NOMO-1 treated with DMSO at 0.1 percent for 48 hours (cell line): ENCODE measurements around the gene GALNTL6.

ENCODE experiments used
- DNase-seq: peaks from one replicate; lab custom pipeline; 2025; ENCODE audit not compliant: unreplicated experiment; lab: John Stamatoyannopoulos, UW

The GALNTL6 gene

DNA sequence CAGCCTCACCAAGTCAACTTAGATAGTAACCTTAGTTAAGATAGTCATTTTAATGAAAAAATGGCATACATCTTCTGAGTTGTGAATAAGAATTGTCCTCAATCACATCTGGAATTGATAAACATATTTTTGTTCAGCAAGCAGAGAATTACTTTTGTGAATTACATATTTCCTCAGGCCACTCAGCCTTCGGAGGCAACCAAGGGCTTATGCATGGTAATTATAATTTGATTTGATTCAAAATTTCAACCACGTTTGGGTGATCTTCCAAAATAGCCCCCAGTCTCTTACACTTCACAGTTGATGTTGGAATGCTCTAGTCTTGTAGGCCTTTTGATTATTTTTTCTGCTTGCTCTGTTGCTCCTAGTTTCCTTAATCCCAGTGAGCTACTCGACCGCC lies 63.4 kb downstream of the GALNTL6 start:
- no peak for DNase-seq

DNA sequence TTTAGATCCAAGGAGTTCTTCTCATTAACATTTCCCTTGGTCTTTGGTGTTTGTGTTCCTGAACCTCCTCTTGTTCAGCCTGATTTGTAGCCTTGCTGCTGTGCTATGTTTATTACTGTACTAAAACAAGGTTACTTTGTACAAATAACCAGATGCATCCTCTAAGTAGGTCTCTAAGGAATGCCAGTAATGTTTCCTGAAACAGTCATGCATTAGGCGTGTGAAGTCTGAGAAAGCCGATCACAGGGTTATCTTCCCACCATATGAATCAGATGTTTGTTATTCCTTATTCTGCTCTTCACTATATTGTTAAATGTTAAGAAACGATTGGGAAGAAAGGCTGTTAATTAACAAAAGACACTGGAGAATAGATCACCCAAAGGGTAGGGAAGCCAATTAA lies 66.9 kb downstream of the GALNTL6 start:
- DNase-seq: no peak

DNA sequence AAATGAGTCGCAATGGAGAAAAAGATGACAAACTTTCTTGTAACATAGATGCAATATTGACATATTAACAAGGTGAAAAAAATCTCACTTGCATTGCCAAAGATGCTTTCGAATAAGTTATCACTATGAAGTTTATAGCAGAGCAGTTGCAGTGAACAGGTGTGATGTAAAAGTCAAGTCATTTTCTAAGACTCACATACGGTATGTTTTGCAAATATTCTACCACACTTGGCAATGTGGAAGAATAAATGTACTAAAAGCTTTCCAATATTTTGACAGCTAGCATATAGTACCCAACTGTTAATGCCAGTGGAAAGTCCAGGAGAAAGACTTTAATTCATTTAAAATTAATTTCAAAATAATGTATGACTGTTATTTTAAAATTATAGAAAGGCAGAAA lies 76.5 kb downstream of the GALNTL6 start:
- no peak for DNase-seq

DNA sequence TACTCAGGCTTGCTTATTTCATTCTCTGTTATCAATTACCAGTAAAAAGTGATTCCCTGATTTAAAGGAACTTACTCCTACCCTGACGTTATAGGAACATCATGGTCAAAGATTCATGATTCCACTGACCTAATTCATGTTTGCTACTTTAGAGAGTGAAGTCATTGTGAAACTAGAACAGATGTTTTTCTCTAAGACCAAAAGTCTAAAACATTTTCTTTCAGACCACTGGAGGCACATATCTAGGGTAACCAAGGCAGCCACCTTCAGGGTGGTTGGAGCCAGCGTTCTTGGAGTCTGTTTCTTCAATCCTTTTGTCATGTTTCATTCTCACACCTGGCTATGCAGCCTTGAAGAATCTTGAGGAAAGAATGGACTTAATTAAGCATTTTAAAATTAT lies 77.8 kb downstream of the GALNTL6 start:
- no peak for DNase-seq

DNA sequence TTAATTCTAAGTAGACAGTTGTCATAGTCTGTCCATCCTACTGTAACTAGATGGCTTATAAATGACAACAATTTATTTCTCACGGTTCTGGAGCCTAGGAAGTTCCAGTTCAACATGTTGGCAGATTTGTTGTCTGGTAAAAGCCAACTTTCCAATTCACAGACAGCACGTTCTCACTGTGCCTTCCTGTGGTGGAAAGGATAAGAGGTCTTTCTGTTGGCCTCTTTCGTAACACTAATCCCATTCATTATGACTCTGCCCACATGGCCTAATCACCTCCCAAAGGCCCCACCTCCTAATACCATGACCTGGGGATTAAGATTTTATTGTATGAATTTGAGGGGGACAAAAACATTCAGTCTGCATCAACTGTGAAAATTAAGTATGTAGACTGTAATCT lies 83.2 kb downstream of the GALNTL6 start:
- DNase-seq: no peak

DNA sequence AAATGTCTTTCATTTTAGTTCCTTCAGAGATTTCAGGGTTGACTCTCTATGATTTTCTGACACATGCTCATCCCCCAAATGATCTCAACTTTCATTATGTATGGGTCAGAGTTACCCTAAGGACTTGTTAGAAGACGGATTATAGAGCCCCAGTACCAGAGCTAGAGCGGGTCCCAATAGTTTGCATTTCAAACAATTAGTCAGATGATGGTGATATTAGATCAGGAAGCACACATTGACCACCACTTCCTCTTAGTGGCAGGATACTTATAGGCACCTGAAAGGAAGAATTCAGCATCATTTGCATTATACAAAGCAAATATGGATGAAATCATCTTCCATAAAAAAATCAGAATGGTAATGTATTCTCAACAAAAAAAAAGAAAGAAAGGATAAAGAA lies 106.1 kb downstream of the GALNTL6 start:
- no peak for DNase-seq

DNA sequence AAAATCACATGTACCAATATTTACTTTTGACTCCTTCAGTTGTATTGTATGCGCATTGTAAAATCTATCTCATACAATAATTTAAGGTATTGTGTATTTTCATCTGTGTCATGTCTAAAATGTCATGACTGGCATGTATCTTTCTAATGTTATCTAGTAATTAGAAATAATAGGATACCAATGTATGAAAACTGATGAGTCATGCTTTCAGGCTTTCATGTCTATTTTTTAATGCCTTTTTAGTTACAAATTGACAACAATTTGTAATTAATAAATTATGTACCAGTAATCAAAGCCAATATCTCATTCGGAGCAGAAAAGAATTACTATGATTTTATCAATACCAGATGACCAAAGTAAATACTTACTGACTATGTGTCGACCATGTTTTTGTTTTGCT lies 107.7 kb downstream of the GALNTL6 start:
- DNase-seq: no peak

DNA sequence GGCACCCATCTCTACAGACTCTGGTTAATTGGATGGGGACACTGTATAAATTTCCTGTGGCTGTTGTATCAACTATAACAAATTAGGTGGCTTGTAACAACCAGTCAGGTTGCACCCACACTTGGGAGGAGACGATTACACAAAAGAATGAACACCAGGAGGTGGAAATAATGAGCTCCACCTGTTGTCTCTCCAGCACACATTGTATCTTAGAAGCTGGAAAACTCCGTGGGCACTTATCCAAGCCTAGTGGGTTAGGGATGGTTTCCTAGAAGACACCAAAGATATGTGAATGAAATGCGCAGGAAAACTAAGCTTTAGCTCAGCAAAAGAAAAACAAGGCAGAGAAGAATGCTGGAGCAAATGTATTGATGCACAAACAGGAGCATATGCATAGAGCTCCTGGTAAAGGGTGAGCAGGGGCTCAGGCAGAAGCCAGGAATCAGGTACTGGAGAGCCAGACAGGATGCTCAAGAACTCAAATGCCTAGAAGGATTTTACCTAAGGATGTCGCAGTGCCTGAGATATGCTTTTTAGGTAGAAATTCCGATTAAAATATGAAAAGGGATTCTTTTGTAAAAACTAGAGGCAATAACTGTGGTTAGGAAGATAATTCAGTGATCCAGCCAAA lies 111.7 kb downstream of the GALNTL6 start:
- no peak for DNase-seq

DNA sequence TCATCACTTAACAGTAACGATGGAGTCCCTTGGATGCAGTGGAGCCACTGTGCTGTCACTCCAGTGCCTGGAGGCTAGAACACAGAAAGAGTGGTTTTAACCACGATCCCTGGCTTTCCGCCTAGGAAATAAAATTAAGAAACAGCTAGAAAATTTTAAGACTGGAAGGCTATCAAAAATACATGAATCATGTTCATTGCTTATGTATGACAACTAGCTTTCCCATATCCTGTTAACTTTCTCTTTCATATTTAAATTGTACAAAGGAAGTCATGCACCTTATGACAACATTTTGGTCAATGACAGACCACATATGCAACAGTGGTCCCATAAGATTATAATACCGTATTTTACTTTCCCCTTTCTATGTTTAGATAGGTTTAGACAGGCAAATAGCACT lies 115.1 kb downstream of the GALNTL6 start:
- DNase-seq: no peak

DNA sequence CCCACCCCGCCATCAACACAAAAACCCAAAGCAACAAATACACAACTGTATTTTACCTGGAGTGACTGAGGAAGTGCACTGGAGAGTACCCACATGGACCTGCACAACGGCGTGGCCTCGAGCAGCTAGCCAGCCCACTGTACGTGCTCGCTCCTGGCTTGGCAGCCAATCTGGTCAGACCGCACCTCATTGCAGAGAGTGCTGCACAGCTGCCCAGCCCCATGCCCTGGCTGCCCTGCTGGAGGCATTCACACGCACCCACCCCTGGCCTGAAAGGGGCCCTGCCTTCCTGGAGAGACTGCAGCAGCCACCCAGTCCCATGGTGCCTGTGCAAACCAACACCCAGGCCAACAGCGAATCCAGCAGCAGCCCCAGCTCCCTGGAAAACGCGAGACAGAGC lies 116.3 kb downstream of the GALNTL6 start:
- DNase-seq: no peak

DNA sequence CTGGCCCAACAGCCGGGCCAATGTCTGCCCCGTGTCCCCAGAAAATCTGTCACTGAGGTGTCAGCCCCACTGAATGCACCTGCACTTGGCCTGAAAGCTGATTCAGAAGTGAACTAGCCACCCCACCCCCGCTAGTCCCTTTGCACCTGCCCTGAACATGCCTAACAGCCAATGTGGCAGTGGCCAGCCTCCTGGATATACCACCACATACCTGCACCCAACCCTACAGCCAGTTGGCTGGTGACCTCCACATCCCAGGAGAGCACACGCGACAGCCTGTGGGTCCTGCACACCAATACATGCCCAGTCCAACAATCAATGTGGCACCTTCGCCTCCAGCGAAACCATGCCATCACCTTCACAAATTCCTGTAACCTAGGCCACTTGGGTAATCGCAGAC lies 116.7 kb downstream of the GALNTL6 start:
- DNase-seq: no peak

DNA sequence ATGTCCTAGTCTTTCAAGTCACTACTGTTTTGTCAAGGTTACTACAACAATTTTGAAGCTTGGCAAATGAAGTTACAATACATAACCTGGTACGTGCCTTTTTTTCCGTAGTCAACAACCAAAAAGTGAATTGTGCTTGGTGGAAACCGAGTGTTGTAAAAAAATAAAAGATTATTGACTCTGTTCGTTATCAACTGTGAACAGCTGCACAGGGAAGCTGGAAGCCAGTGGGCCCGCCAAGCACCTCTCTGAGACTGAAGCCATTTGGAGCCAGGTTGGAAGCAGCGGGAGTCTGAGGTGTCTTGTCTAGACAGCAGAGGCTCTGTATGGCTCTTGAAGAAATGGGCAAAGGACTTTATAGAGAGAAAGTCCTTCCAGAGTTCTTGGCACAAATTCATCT lies 119.0 kb downstream of the GALNTL6 start:
- no peak for DNase-seq

DNA sequence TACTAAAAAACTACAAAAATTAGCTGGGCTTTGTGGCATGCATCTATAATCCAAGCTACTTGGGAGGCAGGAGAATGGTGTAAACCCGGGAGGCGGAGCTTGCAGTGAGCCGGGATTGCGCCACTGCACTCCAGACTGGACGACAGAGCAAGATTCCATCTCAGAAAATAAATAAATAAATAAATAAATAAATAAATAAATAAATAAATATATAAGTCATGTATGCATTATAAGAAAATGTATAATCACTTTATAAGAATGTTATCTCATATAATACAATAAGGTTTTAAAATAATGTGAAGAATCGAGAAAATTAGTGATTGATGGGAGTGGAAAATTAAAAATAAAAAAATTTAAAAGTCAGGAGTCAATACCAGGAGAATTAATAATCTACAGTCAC lies 127.5 kb downstream of the GALNTL6 start:
- no peak for DNase-seq

DNA sequence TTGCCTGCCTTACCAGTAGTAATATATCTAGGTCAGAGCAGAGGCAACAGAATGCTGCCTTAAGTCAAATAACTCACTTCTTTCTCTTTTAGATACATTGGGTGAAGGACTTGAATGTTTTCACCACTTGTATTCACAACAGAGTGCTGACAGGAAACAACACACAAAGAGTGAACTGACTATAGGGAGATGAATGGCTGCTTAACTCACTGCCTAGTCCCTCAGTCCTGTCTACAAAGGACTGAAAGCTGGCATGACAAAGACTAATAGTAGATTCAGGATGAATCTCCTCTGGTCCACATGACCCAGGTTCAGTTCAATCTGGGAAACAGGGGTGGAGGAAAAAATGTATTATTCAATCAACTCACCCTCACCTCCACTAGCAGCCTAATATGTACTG lies 134.2 kb downstream of the GALNTL6 start:
- DNase-seq: no peak

DNA sequence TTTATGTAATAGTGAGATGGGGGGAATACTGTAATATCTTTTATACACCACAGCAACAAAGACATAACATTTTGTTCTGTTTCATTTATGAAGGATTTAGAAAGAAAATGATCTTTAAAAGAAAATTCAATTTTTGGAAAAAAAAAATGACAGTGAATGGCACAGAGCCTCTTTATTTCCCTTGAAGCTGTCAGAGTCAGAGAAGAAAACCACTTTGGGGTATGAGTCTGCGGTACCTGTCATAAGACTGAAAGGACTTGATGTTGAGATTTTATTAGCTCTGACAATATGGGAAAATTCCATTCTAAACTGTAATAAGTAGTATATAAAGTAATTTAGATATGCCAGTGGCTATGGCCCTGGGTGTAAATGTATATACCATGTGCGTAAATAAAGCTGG lies 134.8 kb downstream of the GALNTL6 start:
- DNase-seq: no peak

DNA sequence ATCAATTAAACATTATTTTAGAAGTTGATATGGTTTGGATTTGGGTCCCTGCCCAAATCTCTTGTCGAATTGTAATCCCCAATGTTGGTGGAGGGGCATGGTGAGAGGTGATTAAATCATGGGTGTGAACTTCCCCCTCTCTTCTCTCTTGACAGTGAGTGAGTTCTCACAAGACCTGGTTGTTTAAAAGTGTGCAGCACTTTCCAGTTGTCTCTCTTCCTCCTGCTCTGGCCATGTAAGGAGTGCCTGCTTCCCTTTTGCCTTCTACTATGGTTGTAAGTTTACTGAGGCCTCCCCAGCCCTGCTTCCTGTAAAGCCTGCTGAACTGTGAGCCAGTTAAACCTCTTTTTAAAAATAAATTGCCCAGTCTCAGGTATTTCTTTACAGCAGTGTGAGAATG lies 141.4 kb downstream of the GALNTL6 start:
- no peak for DNase-seq

DNA sequence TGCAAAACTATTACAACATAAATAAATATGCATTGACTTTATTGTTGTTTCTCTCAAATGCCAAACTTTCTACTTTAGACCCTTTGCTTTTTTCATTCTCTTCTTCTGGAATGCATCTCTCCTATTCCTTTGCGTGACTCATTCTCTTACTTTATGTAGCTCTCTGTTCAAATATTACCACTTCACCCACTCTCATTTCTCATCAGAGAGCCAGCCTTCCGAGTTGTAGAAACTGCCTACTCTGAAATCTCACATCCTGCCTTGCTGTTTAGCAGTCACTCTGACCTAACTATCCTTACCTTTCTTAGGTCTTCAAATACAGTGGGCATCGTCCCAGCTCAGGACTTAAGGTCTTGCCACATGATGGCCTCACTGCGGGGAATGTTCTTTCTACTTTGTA lies 143.5 kb downstream of the GALNTL6 start:
- no peak for DNase-seq

DNA sequence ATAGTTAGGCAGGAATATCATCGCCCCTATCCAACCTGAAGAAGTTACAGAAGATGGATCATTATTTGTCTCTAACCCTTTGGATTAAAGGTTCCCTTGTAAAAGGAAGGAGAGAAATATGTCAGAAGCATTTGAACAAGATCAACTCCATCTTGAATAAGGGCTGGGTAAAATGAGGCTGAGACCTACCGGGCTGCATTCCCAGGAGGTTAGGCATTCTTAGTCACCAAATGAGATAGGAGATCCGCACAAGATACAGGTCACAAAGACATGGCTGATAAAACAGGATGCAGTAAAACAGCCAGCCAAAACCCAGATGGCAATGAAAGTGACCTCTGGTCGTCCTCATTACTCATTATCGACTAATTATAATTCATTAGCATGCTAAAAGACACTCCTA lies 148.9 kb downstream of the GALNTL6 start:
- DNase-seq: no peak

DNA sequence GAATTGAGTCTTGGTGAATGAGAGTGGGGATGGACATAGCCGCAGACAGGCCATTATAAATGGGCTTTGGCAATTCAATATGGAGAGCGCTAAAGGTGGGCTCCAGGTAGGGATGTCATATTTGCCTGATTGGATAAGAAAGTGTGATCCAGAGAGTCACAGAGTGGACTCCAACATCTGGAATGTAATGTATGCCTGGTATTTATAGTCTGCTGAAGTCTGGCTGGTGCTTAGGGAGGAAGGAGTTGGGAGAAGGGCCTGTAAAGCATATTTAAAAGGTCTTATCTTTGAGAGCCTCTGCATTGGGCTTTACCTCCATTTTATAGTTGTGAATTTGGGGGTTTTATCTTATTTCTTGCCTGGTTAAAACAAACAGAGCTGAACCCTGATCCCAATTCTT lies 153.2 kb downstream of the GALNTL6 start:
- DNase-seq: no peak

DNA sequence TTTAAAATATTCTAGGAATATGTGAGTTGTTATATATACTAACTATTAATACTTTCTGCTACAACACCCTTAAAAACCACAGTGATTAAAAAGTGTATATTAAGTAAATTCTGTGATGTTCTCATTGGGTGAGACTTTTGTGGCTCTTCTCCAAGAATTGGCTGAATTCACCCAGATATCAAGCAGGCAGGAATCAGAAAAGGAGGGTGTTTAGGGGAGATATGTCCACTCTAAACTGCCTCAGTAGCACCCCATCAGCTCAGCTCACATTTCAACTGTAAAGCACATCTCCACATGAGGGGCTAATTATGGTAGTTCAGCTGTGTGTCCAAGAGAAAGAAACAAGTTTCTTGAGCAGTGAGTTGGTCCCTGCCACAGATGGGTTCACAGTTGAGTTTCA lies 165.0 kb downstream of the GALNTL6 start:
- DNase-seq: no peak

DNA sequence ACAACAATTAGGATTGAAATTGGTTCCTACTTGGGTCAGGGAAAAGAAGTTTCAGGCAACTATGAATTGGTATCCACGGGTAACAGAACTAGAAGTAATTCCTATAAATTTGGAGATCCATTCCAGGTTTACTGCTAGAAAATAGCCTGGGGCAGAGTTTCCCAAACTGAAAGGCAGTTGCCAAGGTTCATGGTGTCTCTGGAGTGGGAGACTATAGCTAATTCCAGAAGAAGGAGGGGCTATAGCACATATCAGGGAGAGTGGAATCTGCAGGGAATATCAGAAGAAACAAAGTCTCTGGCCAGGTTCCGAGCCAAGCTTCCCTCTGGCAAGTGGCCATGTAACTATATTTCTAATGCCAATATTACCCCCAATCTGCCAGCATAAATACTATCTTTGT lies 166.3 kb downstream of the GALNTL6 start:
- no peak for DNase-seq

DNA sequence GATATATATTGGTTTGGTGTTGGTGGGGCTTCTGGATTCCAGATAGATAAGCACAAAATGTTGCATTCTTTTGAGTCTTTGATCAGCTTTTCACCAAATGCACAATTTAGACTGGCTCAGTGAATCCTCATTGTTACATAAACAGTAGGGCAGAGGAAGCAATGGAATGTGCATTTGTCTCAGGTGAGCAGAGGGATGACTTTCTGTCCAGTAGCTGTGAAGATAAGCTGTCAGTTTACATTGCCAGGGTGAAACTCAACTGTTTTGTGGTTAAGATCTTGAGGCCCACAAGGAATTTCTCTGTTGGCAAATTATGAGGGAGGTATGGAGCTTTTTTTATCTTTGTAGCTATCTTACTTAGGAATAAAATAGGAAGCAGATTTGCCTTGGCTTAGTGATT lies 168.0 kb downstream of the GALNTL6 start:
- DNase-seq: no peak

DNA sequence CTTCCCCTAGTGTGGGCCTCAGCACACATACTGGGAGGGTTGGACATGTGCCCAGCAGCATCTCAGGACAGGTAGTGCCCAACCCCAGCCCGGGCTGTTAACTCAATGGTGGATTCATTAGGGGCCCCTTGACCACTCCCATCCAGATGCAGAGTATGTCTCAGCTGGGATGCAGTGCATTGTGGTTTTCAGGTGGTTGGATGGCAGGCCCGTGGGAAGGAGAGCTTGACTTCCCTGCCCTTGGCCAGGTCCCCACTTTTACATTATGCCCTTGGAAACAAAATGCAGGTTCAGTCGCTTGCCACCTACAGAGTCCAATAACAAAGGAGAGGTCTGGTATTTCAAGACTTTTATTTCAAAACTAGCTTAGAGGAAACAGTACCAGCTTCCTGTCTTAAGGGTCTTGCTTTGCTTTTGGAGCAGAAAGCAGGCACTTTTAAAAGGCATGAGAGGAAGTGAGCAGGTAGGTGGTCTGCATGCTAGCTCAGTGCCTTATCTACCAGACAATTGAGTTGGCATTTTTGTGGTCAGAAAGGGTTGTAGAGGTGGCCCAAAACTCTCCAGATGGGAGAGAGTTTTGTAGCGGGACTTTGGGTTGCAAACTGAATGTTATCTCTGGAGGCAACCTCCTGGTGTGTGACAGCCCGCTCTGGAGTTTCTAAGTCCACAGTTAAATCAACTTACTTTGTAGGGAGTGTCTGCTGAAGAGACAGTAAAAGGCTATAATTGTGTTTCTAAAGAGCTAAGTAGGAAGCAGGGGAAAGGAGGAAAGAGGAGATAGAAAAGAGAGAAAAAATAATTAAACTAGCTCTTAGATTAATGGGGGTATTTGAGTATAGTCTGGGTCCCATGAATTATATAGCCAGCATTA lies 171.0 kb downstream of the GALNTL6 start:
- no peak for DNase-seq
